ENCODE measurements around the gene GNA14. TPM values are rescaled to one million over a fixed set of nuclear protein-coding genes. Genes with fewer than 3 reads are reported as not detected.

Gene GNA14
- total and polyA plus RNA-seq, 5 experiments from 2014 or later = 0.17 TPM; not detected in 4

DNA sequence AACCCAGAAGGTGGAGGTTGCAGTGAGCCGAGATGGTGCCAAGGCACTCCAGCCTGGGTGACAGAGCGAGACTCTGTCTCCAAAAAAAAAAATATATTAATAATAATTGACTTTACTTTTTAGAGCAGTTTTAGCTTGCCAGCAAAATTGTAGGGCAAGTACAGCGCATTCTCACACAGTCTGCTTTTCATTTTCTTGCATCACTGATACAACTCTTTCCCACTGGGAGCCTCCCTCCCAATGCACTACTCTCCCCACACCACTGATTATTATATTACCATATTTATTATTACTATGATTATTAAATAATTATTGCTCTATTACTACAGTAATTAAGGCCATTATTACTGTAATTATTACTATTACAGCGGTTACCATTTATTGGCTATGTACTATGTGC, 212.8 kb downstream of the GNA14 start:
- Mint-ChIP-seq H3K27me3 (peaks cover 0 to 9% (median 4%) of the 10 kb centered on the region in 5 donors), H3K27ac (no peak overlapping the region)

DNA sequence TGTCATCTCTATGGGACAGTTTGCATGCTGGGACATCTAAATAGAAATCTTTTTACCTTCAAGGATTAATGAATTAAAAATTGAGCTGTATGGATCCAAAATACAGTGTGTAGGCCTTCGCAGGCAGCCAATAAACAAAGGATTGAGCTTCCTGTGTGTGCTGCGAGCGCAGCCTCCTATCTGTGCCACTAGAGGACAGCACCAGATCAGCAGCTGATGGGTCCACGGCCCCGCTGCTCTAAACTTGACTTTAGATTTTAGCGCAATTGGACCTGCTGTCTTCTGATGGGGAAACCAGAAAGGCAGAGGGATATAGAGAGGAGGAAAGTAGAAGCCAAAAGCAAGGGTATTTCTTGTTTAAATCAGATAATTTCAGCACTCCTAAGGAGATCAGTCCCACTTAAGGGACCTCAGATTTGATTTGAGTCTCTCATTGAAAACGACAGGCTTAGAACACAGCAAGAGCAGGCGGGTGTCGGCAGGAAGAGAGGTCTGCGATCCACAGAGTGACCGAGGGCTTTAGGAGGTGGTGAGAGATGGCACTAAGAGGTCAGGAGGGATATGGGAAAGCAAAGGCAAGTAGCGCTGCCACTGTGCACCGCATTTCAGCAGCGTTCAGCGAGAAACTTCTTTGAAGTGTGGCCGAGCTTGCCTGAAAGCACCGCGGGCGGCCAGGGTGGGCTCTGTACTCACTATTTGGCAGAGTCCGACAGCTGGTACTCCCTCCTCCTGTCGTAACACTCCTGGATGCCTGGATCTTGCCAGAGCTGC, 214.3 kb downstream of the GNA14 start:
- POLR2A ChIA-PET = interaction anchor here (1.4 kb wide), 1 partner anchor 9 kb away, joined by 3 read pairs; no protein-coding TSS in a partner anchor
- H3K9me3 Mint-ChIP-seq = no peaks in the 10 kb centered on the region
- peaks cover 0 to 9% (median 4%) of the 10 kb centered on the region in 5 donors for H3K27me3 Mint-ChIP-seq
- H3K4me3 Mint-ChIP-seq = peak overlapping the region in 1 of 10 donors; percentile 33
- DNase-seq (peak in 8 of 10 donors; percentile 14 to 52 (median 38)), ATAC-seq (peak; percentile 92)
- H3K4me1 Mint-ChIP-seq = peaks cover 1 to 6% (median 4%) of the 10 kb centered on the region in 4 donors
- peak overlapping the region in 2 of 10 donors; percentile 14 to 81 for H3K27ac Mint-ChIP-seq
- no peaks in the 10 kb centered on the region for H3K36me3 Mint-ChIP-seq

More for the DNA sequence above, 212.8 kb downstream of the GNA14 start:
- Mint-ChIP-seq H3K4me1 (peaks cover 1 to 6% (median 4%) of the 10 kb centered on the region in 4 donors), H3K4me3 (no peak overlapping the region), H3K36me3 (no peaks in the 10 kb centered on the region), H3K9me3 (no peaks in the 10 kb centered on the region)
- no peak for DNase-seq
- no peak for ATAC-seq
- POLR2A ChIA-PET = interaction anchor here (1.4 kb wide), 1 partner anchor 8 kb away, joined by 3 read pairs; no protein-coding TSS in a partner anchor

DNA sequence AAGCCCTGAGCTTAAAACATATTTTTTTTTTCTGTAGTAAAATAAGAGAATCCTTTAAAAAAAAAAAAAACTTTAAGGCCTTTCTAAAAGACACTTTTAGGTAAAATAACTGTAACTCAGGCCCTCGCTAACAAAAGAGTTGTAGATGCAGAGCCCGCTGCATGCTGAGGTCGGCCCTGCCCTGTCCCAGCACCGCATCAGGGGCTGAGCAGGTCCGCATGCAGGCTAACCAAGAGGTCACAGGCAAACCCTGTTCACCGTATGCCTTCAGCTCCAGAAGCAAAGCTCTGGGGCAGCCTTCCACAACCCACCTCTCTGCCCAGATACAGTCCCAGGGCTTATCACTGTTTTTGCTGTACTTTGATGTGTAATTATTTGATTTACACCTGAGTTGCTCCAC, 216.1 kb downstream of the GNA14 start:
- peaks cover 0 to 9% (median 3%) of the 10 kb centered on the region in 5 donors for H3K27me3 Mint-ChIP-seq
- no peak overlapping the region for H3K4me3 Mint-ChIP-seq
- POLR2A ChIA-PET = no interaction called here
- H3K9me3 Mint-ChIP-seq = no peaks in the 10 kb centered on the region
- H3K27ac Mint-ChIP-seq = no peak overlapping the region
- DNase-seq (no peak), ATAC-seq (no peak)
- peaks cover 1 to 6% (median 4%) of the 10 kb centered on the region in 4 donors for H3K4me1 Mint-ChIP-seq
- no peaks in the 10 kb centered on the region for H3K36me3 Mint-ChIP-seq

DNA sequence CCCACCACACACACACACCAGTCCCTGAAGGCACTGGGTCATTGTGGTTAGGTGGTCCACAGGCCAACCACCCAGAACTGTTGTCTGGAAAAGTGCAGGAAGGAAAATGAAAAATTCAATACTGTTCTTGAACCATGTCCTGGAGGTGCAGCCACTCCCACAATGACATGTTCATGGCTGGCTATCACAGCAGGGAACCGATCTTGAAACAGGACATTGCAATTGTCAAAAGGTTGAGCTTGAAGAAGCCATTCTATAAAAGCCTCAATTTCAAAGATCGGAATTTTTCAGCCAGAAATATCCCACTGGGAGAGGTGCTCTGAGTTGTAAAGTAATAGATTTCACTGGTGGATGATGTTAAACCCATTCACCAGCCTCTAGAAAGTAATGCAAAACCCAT, 218.2 kb downstream of the GNA14 start:
- Mint-ChIP-seq H3K9me3 (no peaks in the 10 kb centered on the region), H3K27me3 (peaks cover 0 to 9% (median 3%) of the 10 kb centered on the region in 5 donors), H3K36me3 (no peaks in the 10 kb centered on the region), H3K27ac (no peak overlapping the region), H3K4me1 (peaks cover 1 to 6% (median 4%) of the 10 kb centered on the region in 4 donors), H3K4me3 (no peak overlapping the region)
- POLR2A ChIA-PET = no interaction called here
- ATAC-seq (no peak), DNase-seq (no peak)

DNA sequence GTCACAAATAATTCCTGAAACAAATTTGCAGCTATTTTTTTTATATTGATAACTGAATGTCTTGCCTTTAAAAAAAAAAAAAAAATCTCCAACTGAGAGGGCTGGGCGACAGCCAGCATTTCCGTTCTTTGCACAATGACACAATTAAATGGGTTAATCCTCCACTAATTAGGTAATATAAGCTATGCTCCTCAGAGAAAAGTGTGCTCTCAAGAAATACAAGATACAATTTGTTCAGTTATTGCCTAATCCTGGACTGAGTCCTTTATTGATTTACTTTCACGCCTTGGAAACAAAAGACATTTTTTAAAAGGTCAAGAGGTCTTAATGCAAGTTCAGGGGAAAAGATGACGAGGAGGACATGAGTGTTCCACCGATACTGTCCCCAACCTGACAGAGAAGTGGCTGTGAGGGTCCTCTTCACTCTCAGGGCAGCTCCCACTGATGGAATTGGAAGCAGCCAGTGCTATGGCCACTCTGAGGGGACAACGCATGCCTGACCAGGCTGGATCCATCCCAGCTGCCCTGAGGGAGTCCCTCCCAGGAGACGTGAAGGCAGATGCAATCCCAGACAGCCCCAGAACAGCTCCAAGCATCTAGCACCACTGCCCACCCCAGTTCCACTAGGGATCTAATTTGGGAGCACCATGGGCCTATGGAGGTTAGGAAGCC, 220.7 kb downstream of the GNA14 start:
- POLR2A ChIA-PET = interaction anchor here (0.7 kb wide), 1 partner anchor 44 kb away, joined by 4 read pairs; no protein-coding TSS in a partner anchor
- Mint-ChIP-seq H3K27ac (no peak overlapping the region), H3K9me3 (peaks cover 0 to 5% (median 2%) of the 10 kb centered on the region in 9 donors), H3K36me3 (peaks cover 0 to 6% (median 0%) of the 10 kb centered on the region in 3 donors), H3K27me3 (no peaks in the 10 kb centered on the region), H3K4me3 (no peak overlapping the region), H3K4me1 (no peaks in the 10 kb centered on the region)
- DNase-seq (no peak), ATAC-seq (no peak)

DNA sequence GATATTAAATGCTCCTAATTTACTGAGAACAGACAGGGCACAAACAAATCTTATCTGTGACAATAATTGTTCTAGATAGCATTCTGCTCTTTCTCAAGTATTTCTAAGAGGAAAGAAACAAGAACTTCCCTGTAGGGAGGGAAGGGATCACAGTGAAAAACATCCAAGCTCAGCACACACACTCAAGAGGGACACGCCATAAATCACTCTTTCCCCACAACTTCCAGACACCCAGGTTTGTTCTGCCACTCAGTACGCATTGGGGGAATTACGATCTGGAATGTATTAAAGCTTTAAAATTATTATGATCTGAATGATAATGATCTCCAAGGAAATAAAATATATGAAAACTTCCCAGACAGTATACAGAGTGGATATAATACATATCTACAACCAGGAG, 221.4 kb downstream of the GNA14 start:
- Mint-ChIP-seq H3K27ac (peak overlapping the region in 1 of 10 donors; percentile 51), H3K4me3 (no peak overlapping the region), H3K4me1 (no peaks in the 10 kb centered on the region), H3K9me3 (peaks cover 0 to 5% (median 2%) of the 10 kb centered on the region in 9 donors), H3K27me3 (no peaks in the 10 kb centered on the region), H3K36me3 (peaks cover 0 to 6% (median 0%) of the 10 kb centered on the region in 3 donors)
- DNase-seq (no peak), ATAC-seq (no peak)
- POLR2A ChIA-PET = no interaction called here

DNA sequence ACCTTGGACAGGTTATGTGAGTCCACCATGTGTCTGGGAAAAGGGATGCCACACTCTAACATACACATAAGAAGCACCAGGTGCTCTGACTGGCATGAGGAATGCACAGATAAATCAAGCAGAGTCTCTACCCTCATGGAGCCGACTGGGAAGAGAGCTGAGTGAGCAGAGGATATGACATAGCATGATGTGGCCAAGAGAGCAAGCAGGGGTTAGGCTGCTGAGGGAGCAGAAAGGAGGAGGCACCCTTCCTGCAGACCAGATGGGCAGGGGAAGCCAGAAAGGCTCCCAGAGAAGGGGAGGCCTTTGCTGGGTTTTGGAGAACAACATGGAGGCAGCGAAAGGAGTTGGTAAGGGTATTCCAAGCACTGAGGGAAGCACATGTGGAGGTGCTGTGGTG, 223.1 kb downstream of the GNA14 start:
- DNase-seq = no peak
- Mint-ChIP-seq H3K27ac (peak overlapping the region in 1 of 10 donors; percentile 68), H3K9me3 (peaks cover 0 to 5% (median 2%) of the 10 kb centered on the region in 9 donors), H3K36me3 (peaks cover 0 to 6% (median 0%) of the 10 kb centered on the region in 3 donors), H3K4me3 (no peak overlapping the region), H3K27me3 (no peaks in the 10 kb centered on the region), H3K4me1 (no peaks in the 10 kb centered on the region)
- ATAC-seq = no peak
- POLR2A ChIA-PET = no interaction called here

DNA sequence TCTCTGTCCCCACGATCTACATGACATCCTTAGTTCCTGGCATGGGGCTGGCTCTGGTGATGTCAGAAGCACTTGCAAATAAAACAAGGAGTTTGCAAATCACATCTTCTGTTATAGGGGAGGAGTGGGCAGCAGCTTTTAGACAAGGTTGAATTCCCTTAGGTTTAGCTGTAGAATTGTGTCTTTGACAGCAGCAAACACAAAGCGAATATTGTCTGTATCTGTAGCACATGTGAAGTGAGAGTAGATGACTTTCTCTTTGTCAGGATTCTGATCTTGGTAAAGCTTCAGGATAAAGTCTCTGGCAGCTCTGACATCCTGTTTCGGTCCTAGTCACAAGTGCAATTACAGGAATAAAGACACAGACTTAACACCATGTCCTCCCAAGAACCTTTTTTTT, 224.3 kb downstream of the GNA14 start:
- Mint-ChIP-seq H3K4me3 (no peak overlapping the region), H3K27me3 (no peaks in the 10 kb centered on the region), H3K36me3 (peaks cover 0 to 6% (median 0%) of the 10 kb centered on the region in 3 donors), H3K27ac (no peak overlapping the region), H3K4me1 (no peaks in the 10 kb centered on the region), H3K9me3 (peaks cover 0 to 5% (median 2%) of the 10 kb centered on the region in 9 donors)
- ATAC-seq = no peak
- no peak for DNase-seq
- POLR2A ChIA-PET = no interaction called here

DNA sequence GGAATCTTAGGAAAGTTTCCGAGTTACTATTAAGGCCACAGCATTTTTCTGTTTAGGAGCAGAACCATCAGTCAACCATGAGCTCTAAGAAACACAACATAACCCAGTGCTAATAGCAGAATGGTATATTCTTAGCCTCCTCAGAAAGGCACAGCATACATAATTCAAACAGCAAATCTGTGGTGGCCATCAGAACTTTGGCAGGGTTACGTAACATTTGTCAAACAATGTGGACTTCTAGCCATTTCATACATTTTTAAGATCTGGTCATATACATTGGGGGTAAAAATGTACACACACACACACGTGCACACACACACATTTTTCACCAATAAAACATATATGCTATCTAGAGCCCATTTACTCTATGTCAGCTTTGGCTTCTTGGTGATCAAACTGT, 225.2 kb downstream of the GNA14 start:
- Mint-ChIP-seq H3K9me3 (peaks cover 0 to 5% (median 2%) of the 10 kb centered on the region in 9 donors), H3K36me3 (peaks cover 0 to 6% (median 0%) of the 10 kb centered on the region in 3 donors), H3K27me3 (no peaks in the 10 kb centered on the region), H3K4me3 (no peak overlapping the region), H3K27ac (no peak overlapping the region), H3K4me1 (no peaks in the 10 kb centered on the region)
- POLR2A ChIA-PET = no interaction called here
- DNase-seq = no peak
- ATAC-seq = no peak

DNA sequence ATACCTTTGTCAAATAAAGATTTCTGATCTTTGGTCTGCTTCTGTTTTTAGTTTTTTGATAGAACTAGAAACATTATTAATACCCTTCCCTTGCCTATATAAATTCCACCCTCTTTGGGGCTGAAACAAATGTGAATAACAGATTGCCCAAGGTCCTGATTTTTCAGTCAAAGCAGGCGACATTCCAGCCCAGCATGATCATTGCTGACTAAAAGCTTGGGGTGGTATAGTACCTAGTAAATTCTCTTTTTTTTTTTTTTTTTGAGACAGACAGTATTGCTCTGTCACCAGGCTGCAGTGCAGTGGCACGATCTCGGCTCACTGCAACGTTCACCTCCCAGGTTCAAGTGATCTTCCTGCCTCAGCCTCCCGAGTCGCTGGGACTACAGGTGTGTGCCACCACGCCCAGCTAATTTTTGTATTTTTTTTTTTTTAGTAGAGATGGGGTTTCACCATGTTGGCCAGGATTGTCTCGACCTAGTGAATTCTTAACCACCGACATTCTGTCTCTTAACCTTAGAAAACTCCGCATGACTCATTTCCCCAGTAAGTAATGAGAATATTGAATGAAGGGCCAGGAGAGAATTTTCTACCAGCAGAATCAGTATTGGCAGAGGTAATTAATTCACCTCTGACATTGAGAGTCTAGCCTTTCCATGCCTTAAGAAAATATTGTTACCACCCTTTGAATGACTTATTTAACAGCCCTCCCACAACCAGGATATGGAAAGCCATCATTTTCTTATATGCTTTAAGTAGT, 226.4 kb downstream of the GNA14 start:
- POLR2A ChIA-PET = no interaction called here

DNA sequence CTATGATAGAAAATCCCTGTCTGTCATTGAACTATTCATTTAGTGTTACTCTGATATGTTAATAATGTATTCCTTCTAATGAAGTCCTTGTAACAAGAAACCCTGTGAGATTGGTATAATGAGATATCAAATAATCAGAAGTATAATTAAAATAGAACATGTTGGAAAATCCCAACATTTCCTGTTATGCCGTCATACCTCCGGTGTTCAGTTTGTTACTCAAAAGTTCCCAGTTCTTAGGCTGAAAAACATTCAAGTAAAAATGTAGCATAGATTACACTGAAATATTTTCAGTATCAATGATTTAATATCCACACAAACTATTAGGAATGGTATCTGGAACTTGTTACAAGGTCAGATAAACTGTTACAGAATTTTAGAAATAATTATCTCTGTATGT, 227.5 kb downstream of the GNA14 start:
- DNase-seq (no peak), ATAC-seq (no peak)
- Mint-ChIP-seq H3K36me3 (peaks cover 0 to 6% (median 4%) of the 10 kb centered on the region in 3 donors), H3K4me3 (no peak overlapping the region), H3K27me3 (no peaks in the 10 kb centered on the region), H3K27ac (no peak overlapping the region), H3K9me3 (peaks cover 0 to 5% (median 2%) of the 10 kb centered on the region in 9 donors), H3K4me1 (peaks cover 0 to 1% (median 0%) of the 10 kb centered on the region in 4 donors)
- POLR2A ChIA-PET = no interaction called here

More for the DNA sequence above, 226.4 kb downstream of the GNA14 start:
- ATAC-seq = no peak
- peaks cover 0 to 6% (median 2%) of the 10 kb centered on the region in 3 donors for H3K36me3 Mint-ChIP-seq
- H3K4me3 Mint-ChIP-seq = no peak overlapping the region
- no peak overlapping the region for H3K27ac Mint-ChIP-seq
- DNase-seq = no peak
- no peaks in the 10 kb centered on the region for H3K27me3 Mint-ChIP-seq
- peaks cover 0 to 1% (median 0%) of the 10 kb centered on the region in 4 donors for H3K4me1 Mint-ChIP-seq
- peaks cover 0 to 5% (median 2%) of the 10 kb centered on the region in 9 donors for H3K9me3 Mint-ChIP-seq

DNA sequence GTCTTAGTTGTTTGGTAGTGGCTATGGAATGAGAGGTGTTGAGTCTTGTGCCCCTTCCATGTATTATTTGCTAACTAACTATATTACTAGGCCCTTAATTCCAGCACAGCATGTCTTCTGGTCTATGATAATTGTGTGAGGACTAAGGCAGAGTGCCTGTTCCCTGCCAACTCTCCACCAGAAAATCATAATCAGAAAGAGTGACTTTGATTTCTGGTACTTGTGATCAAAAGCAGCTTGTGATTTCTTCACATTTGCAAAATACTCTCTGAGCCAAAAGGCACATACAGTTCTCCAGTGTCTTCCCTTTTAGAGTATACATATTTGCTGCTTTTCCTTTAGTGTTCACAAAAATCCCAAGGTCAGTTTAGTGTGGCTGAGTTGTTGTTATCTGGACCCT, 229.9 kb downstream of the GNA14 start:
- Mint-ChIP-seq H3K4me1 (peaks cover 0 to 1% (median 0%) of the 10 kb centered on the region in 4 donors), H3K27ac (peak overlapping the region in 1 of 10 donors; percentile 39), H3K36me3 (peaks cover 0 to 4% (median 3%) of the 10 kb centered on the region in 3 donors), H3K27me3 (no peaks in the 10 kb centered on the region), H3K9me3 (no peaks in the 10 kb centered on the region), H3K4me3 (no peak overlapping the region)
- DNase-seq (no peak), ATAC-seq (no peak)
- POLR2A ChIA-PET = no interaction called here

All from naive thymus-derived CD8-positive, alpha-beta T cell (primary cell).